ENCODE measurements around the gene SMIM3.
"Not testable (repeated sequence)": the region's sequence is repeated elsewhere in the genome, so short reads cannot be mapped to it uniquely, and the experiment has no call there.

The SMIM3 gene

GRCh38 chr5:150778517-150779396, at the start of gene SMIM3:
TSS of gene SMIM3 (plus strand) at chr5:150778757. CDS start at chr5:150795441, 16,684 bp downstream.
- DNase-seq: peak; percentile 33

GRCh38 chr5:150729859-150730258, 48.7 kb upstream of the SMIM3 start:
- DNase-seq: no peak

- no peak for DNase-seq
Observed at GRCh38 chr5:150731669-150732242, 46.8 kb upstream of the SMIM3 start.

GRCh38 chr5:150734579-150735384, 43.8 kb upstream of the SMIM3 start:
- DNase-seq: no peak

- DNase-seq: no peak
Observed at GRCh38 chr5:150738862-150739261, 39.7 kb upstream of the SMIM3 start.

GRCh38 chr5:150740992-150741391, 37.6 kb upstream of the SMIM3 start:
- no peak for DNase-seq

- not testable (repeated sequence) for DNase-seq
Observed at GRCh38 chr5:150742455-150743141, 36.0 kb upstream of the SMIM3 start.

- DNase-seq: not testable (repeated sequence)
Observed at GRCh38 chr5:150743142-150743488, 35.4 kb upstream of the SMIM3 start.

- DNase-seq: no peak
Observed at GRCh38 chr5:150750469-150750868, 28.1 kb upstream of the SMIM3 start.

GRCh38 chr5:150751096-150751891, 27.3 kb upstream of the SMIM3 start:
- DNase-seq: no peak

- no peak for DNase-seq
Observed at GRCh38 chr5:150753463-150753862, 25.1 kb upstream of the SMIM3 start.

GRCh38 chr5:150753863-150754262, 24.7 kb upstream of the SMIM3 start:
- DNase-seq: no peak

- DNase-seq: no peak
Observed at GRCh38 chr5:150757087-150757649, 21.4 kb upstream of the SMIM3 start.

GRCh38 chr5:150758203-150758530, 20.4 kb upstream of the SMIM3 start:
- DNase-seq: no peak

GRCh38 chr5:150758531-150759333, 19.8 kb upstream of the SMIM3 start, which contains the start of gene DCTN4:
TSS of gene DCTN4 (minus strand) at chr5:150759017. CDS start at chr5:150758993, 24 bp downstream.
- DNase-seq: peak; percentile 98

GRCh38 chr5:150759334-150759583, 19.3 kb upstream of the SMIM3 start:
- DNase-seq: no peak

- DNase-seq: no peak
Observed at GRCh38 chr5:150762211-150762610, 16.3 kb upstream of the SMIM3 start.

GRCh38 chr5:150763023-150763769, 15.4 kb upstream of the SMIM3 start:
- DNase-seq: no peak

- DNase-seq: no peak
Observed at GRCh38 chr5:150764530-150764929, 14.0 kb upstream of the SMIM3 start.

GRCh38 chr5:150765011-150765798, 13.4 kb upstream of the SMIM3 start:
- DNase-seq: no peak

All from NCI-H2171 treated with DMSO at 0.1 percent for 48 hours (cell line).